ENCODE data around the gene OSBPL6.

GRCh38 chr2:178287652-178288344 lies 93.5 kb downstream of the OSBPL6 start:
- TF ChIP-seq CTCF (IDR thresholded peaks at IDR 0.05; ENCODE audit: poor library complexity, severe bottlenecking), result no peak
- TF ChIP-seq, protein P1, sequence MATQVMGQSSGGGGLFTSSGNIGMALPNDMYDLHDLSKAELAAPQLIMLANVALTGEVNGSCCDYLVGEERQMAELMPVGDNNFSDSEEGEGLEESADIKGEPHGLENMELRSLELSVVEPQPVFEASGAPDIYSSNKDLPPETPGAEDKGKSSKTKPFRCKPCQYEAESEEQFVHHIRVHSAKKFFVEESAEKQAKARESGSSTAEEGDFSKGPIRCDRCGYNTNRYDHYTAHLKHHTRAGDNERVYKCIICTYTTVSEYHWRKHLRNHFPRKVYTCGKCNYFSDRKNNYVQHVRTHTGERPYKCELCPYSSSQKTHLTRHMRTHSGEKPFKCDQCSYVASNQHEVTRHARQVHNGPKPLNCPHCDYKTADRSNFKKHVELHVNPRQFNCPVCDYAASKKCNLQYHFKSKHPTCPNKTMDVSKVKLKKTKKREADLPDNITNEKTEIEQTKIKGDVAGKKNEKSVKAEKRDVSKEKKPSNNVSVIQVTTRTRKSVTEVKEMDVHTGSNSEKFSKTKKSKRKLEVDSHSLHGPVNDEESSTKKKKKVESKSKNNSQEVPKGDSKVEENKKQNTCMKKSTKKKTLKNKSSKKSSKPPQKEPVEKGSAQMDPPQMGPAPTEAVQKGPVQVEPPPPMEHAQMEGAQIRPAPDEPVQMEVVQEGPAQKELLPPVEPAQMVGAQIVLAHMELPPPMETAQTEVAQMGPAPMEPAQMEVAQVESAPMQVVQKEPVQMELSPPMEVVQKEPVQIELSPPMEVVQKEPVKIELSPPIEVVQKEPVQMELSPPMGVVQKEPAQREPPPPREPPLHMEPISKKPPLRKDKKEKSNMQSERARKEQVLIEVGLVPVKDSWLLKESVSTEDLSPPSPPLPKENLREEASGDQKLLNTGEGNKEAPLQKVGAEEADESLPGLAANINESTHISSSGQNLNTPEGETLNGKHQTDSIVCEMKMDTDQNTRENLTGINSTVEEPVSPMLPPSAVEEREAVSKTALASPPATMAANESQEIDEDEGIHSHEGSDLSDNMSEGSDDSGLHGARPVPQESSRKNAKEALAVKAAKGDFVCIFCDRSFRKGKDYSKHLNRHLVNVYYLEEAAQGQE (IDR thresholded peaks at IDR 0.05; ENCODE audit: borderline replicate concordance), result no peak
